ENCODE data around the gene USP30. TPM values are rescaled to one million over a fixed set of nuclear protein-coding genes. Genes with fewer than 3 reads are reported as not detected.

The USP30 gene
- total and polyA plus RNA-seq, 10 of the 15 experiments (the other 5 are each of a cell fraction or from before 2014, with no cell fraction given): 2.1 to 16.2 (median 6.4) TPM

DNA sequence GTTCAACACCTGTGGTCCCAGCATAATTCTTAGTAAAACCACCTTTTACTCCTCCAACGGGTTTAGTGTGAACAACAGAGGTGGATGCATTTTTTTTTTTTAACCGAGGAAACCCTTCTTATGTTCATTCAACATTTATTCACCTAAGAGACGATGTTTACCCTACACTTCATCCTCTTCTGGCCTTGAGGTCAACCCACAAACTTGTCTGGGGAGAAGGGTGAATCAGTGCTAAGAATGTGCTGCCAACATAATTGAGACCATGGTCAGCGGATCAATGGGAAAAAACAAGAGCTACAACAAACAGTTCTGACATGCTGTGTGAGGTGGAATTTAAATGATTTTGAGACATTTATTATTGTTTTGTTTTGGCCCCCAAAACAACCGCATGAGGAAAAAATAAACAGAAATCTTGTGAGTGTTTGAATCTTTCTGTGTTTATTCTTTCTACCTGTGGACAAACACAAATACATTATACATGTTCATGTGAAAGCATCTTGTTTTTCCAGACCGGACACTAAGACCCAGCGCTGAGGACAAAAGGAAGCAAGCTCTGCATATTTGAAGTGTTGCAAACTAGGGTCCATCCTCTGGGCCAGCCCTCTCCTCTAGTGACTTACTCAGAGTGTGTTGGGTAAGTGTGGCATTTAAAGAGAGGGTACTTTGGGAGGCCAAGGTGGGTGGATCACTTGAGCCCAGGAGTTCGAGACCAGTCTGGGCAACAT is 5.1 kb upstream of the USP30 start:
- no peak for ATAC-seq
- CTCF ChIA-PET: no interaction called here
- TF ChIP-seq, protein P1, sequence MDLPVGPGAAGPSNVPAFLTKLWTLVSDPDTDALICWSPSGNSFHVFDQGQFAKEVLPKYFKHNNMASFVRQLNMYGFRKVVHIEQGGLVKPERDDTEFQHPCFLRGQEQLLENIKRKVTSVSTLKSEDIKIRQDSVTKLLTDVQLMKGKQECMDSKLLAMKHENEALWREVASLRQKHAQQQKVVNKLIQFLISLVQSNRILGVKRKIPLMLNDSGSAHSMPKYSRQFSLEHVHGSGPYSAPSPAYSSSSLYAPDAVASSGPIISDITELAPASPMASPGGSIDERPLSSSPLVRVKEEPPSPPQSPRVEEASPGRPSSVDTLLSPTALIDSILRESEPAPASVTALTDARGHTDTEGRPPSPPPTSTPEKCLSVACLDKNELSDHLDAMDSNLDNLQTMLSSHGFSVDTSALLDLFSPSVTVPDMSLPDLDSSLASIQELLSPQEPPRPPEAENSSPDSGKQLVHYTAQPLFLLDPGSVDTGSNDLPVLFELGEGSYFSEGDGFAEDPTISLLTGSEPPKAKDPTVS (IDR thresholded peaks at IDR 0.05; ENCODE audit: low read depth, low read length): no peak
- TF ChIP-seq ZNF24 (IDR thresholded peaks at IDR 0.05): no peak
- no peak for TF ChIP-seq MTA2 (IDR thresholded peaks at IDR 0.05; ENCODE audit: low read depth)
- no peak for TF ChIP-seq HDAC2 (IDR thresholded peaks at IDR 0.05)
- no peak for TF ChIP-seq TCF3 (IDR thresholded peaks at IDR 0.05; ENCODE audit: borderline replicate concordance, insufficient read depth, low read depth, low read length)
- no peak for TF ChIP-seq POLR2AphosphoS2 (IDR thresholded peaks at IDR 0.05; ENCODE audit: low read depth, low read length)
- no peak for TF ChIP-seq WRNIP1 (IDR thresholded peaks at IDR 0.05; ENCODE audit: borderline replicate concordance, low read depth, low read length)
- TF ChIP-seq, protein P2, sequence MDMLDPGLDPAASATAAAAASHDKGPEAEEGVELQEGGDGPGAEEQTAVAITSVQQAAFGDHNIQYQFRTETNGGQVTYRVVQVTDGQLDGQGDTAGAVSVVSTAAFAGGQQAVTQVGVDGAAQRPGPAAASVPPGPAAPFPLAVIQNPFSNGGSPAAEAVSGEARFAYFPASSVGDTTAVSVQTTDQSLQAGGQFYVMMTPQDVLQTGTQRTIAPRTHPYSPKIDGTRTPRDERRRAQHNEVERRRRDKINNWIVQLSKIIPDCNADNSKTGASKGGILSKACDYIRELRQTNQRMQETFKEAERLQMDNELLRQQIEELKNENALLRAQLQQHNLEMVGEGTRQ (IDR thresholded peaks at IDR 0.05; ENCODE audit: borderline replicate concordance, low read depth, low read length): no peak
- no peak for TF ChIP-seq ESRRA (IDR thresholded peaks at IDR 0.05; ENCODE audit: low read length)
- TF ChIP-seq FOXK2 (IDR thresholded peaks at IDR 0.05): no peak
- TF ChIP-seq KDM1A (IDR thresholded peaks at IDR 0.05; ENCODE audit: borderline replicate concordance): no peak
- TF ChIP-seq FOS (IDR thresholded peaks at IDR 0.05; ENCODE audit: borderline replicate concordance, extremely low read depth, insufficient read length): no peak
- TF ChIP-seq CEBPB (IDR thresholded peaks at IDR 0.05; ENCODE audit: borderline replicate concordance in 1 of 2, low read depth in 2 of 2, low read length in 2 of 2): no peak
- TF ChIP-seq, protein P3, sequence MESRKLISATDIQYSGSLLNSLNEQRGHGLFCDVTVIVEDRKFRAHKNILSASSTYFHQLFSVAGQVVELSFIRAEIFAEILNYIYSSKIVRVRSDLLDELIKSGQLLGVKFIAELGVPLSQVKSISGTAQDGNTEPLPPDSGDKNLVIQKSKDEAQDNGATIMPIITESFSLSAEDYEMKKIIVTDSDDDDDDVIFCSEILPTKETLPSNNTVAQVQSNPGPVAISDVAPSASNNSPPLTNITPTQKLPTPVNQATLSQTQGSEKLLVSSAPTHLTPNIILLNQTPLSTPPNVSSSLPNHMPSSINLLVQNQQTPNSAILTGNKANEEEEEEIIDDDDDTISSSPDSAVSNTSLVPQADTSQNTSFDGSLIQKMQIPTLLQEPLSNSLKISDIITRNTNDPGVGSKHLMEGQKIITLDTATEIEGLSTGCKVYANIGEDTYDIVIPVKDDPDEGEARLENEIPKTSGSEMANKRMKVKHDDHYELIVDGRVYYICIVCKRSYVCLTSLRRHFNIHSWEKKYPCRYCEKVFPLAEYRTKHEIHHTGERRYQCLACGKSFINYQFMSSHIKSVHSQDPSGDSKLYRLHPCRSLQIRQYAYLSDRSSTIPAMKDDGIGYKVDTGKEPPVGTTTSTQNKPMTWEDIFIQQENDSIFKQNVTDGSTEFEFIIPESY (IDR thresholded peaks at IDR 0.05): no peak
- no peak for TF ChIP-seq IRF4 (IDR thresholded peaks at IDR 0.05; ENCODE audit: low read depth, low read length)
- no peak for TF ChIP-seq STAT1 (conservative IDR thresholded peaks at IDR 0.05)

More for the DNA sequence above, 5.1 kb upstream of the USP30 start:
- Histone ChIP-seq H3K27me3 (replicated peaks in 1 of 2; ENCODE audit: control insufficient read depth in 2 of 2, insufficient read depth in 2 of 2, low read length in 1 of 2) (no peaks in the 10 kb centered on the region), H3K9ac (ENCODE audit: control insufficient read depth, insufficient read depth, low read length) (no peak overlapping the region), H4K20me1 (ENCODE audit: control insufficient read depth, insufficient read depth) (no peaks in the 10 kb centered on the region), H3K9me3 (replicated peaks; ENCODE audit: control insufficient read depth, insufficient read depth, low read length) (no peaks in the 10 kb centered on the region), H3K27ac (ENCODE audit: control insufficient read depth, insufficient read depth) (no peak overlapping the region), H3K4me2 (ENCODE audit: control insufficient read depth, insufficient read depth) (no peak overlapping the region), H2AFZ (ENCODE audit: control insufficient read depth, low read depth, low read length) (no peak overlapping the region), H3K36me3 (ENCODE audit: control insufficient read depth in 2 of 2, insufficient read depth in 2 of 2, low read length in 1 of 2) (no peaks in the 10 kb centered on the region), H3K4me3 (no peak overlapping the region), H3K79me2 (ENCODE audit: control insufficient read depth, insufficient read depth, low read length) (no peaks in the 10 kb centered on the region), H3K4me1 (ENCODE audit: control insufficient read depth, insufficient read depth, low read length) (peaks cover 3% of the 10 kb centered on the region; the same call in 1 of the 2 replicates)
- ChIA-PET RAD21 (ENCODE audit: unreplicated experiment) (no interaction called here), POLR2A (no interaction called here), SMC1A (ENCODE audit: uncharacterized antibody, unreplicated experiment) (interaction anchor here (0.6 kb wide), 1 partner anchor 43 kb away, joined by 3 read pairs; no protein-coding TSS in a partner anchor)
- BruUV-seq (replicated peaks): no TSS peak
- in situ Hi-C loops (cut with MboI) (no loop called here), intact Hi-C loops (cut with micrococcal nuclease; ENCODE audit: unreplicated experiment) (no loop called here)
- DNase-seq (ENCODE audit: low read depth, low spot score) (no peak), FAIRE-seq (no peak)
- 81% methylated on average over 8 of the region's 8 CpGs for WGBS (ENCODE audit: insufficient coverage, insufficient replicate concordance, low lambda C conversion rate, missing lambda C conversion rate)

Measured in GM12878 (cell line).